DMS53 treated with DMSO at 0.1 percent for 48 hours (cell line): ENCODE data around the gene CD4.

Experiments
- DNase-seq: peaks from one replicate; lab custom pipeline; 2025; ENCODE audit not compliant: unreplicated experiment; lab: John Stamatoyannopoulos, UW

The CD4 gene

DNA sequence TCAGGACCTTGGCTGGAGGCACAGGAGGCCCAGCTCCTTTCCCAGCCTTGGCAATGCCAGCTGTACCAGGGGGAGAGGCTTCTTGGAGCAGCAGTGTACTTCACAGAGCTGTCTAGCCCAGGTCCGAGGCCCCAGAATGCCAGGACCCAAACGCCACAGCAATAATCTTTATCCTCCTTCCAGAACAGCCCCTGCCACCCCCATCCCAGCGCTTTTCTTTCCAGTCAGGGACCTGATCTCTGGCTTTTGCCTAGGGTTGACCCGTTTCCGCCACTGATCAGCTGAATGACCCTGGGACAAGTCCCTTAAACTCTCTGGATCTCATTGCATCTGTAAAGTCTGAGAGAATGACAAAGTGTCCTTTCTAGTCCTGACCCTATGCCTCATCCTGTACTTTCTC lies 11.9 kb upstream of the CD4 start:
- DNase-seq, result no peak

DNA sequence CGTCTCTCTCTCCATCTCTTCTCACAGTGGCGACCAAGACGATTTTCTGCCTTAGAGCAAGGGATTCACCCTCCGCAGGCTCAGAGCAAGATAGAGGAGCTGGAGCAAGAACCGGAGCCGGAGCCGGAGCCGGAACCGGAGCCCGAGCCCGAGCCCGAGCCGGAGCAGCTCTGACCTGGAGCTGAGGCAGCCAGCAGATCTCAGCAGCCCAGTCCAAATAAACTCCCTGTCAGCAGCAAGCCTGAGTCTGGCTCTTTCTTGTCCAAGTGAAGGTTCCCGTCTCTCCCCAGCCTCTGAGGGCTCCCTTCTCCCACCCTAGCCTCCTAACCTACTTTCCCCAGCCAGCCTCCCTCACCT lies 11.1 kb upstream of the CD4 start:
- DNase-seq, result no peak

DNA sequence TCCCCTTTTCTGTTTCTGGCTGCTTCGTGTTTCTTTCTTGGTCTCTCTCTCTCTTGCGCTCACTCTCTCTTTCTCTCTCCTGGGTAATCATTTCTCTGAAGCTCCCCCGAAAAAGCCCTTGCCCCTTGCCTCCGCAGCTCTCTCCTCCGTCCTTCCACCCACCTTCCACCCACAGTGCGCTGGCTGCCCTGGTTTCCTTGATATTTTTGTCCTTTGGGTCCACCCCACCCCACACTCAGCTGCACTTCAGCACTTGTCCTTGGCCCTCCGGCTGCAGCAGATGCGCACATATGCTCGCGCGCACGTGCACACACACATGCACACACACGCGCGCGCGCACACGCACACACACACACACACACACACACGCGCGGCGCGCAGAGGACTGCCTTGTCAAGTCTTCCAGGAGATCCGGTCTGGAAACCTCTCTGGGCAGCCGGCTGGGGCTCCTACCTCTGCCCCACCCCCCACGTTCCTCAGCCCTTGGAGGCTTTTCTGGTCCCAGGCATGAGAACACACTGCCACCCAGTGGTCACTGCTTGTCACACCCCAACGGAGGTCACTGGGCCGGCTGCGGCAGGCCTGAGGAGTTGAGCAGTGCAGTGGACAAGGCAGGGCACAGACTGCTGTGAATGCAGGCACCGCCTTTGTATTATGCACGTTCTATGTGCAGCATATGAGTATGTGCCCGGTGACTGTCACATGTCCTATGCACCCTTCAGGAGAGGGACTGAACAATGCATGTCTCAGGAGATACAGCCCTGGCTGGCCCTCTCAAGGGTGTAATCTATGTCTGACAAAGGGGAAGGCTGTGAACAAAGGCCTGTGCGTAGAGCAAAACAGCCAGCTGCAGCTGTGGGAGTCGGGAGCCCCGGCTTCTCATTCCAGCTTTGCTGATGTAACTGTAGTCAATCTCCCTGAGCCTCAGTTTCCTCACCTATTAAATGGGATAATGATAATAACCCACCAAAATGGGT lies 10.5 kb upstream of the CD4 start:
- peak; percentile 99 for DNase-seq

DNA sequence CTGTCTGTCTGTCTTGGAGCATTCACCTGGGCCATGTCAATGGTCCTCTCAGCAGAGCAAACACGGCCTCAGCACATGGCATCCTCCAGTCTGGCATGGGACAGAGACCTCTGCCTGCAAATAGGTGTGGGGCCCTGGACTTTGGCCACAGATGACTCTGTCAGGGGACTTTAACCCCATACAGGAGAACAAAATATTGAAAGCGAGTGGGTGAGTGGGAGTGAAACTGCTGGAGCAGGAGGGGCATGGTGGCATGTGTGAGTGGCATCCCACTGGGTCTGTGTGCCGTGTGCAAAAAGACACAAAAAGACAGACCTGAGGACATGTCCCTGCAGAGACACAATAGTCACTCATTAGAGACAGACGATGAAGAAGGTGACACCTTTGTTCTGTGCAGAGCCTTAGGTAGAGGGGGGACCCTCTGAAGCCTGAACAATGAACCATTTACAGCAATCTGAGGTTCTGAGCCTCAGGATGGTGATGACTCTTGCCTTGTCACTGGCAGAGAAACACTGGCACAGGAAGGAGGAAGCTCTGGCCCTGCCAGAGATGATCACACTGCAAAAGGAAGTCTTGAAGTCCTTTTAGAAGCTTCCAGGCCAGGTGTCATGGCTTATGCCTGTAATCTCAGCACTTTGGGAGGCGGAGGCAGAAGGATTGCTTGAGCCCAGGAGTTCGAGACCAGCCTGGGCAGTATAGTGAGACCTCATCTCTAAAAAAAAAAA lies 9.5 kb upstream of the CD4 start:
- DNase-seq, result no peak

DNA sequence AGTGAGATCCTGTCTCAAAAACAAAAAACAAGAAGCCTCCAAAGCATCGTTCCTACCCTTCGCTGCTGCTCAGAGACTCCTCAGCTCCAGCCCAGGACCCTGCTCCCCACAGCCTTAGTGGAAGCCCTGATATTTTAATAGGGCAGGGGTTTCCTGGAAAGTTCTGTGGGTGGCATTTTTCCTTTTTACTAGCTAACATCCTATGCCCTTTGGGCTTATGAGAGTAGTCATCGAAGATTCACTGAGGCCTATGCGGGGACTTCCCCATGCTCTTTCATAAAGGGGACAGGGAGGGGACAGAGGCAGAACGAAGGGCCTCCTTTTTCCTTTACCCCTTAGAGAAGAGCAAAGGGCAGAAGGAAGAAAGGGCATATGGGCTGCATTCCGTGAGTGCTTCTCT lies 8.8 kb upstream of the CD4 start:
- no peak for DNase-seq

DNA sequence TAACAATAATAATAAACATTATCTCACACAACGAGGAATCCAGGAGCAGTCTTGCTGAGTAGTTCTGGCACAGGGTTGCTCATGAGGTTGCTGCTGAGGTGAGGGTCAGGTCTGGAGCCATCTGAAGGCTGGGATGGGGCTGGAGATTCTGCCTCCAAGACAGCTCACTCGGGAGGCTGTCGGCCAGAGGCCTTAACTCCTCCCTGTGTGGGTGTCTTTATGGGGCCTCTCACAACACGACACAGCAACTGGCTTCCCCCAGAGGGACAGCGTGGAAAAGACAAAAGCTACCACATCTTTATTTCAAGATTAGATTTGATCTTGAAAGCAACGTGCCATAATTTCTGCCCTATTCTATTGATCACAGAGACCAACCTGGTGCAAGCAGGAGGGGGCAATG lies 7.2 kb upstream of the CD4 start:
- DNase-seq, result no peak

DNA sequence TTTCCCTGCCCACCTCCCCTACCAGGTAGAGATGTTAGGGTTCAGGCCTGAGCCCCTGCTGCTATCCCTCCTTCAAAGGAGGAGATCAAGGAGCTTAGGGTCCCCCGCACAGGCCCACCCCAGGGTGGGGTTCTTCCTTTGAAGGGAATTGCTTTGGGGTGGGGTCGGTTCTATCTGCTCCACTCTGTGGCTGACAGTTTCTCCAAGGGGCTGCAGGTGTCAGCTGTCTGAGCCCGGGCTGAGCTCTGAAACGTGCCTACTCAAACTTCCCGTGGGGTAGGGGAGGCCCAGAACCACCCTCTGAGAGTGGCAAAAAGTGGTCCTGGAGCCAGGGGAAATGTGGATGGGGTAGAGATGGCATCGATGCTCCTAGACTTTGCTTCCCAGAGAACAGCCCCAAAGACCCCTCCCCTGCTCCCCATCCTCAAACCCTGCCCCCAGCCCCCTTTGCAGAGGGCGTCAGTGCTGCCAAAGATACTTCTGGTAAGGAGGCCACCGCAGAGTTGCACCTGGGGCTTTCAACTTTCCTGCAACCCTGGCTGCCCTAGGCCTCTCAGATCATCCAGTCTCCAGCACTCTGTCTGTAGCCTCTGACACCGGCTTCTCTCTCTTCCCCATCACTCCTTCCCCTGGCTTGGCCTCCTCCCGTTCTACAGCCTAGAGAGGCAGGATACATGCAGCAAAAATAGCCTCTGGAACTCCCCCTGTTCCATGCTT lies 6.3 kb upstream of the CD4 start:
- no peak for DNase-seq

DNA sequence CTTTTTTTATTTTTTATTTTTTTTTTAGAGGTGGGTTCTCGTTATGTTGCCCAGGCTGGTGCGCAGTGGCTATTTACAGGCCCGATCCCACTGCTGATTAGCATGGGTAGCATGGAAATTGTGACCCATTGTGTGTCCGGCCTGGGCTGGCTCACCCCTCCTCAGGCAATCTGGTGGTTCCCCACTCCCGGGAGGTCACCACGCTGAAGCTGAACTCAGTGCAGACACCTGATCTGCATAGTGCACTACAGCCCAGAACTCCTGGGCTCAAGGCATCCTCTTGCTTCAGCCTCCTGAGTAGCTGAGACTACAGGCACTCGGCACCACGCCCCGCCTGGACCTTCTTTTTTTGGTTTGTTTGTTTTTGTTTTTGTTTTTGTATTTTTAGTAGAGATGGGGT lies 5.5 kb upstream of the CD4 start:
- no peak for DNase-seq

DNA sequence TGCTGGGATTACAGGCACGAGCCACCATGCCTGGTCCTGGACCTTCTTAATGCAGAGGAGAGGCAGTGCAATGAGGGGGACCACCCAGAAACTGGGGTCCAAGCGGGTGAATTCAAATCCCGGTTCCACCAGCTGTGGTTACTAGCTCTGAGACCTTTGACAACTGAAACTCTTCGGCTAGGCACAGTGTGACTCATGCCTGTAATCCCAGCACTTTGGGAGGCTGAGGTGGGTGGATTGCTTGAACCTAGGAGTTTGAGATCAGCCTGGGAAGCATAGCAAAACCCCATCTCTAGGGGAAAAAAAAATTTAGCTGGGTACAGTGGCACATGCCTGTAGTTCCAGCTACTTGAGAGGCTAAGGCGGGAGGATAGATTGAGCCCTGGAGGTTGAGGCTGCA lies 5.0 kb upstream of the CD4 start:
- DNase-seq, result no peak

DNA sequence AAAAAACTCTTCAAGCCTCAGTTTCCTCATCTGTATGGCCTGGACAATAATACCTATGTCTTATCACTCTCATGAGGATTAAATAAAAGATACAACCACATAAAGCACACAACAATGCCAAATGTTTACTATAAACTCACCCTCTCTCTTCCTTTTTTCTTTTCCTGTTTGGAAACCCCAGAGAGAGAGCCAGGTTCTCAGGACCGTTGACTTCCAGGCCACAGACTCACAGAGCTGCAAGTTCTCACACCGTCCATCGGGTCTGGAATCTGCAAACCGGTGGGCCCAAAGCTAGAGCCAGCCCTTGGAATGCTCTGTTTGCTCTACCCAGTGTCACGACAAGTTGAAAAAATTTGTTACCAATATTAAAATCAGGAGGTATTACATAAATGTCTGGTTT lies 4.6 kb upstream of the CD4 start:
- DNase-seq, result no peak

DNA sequence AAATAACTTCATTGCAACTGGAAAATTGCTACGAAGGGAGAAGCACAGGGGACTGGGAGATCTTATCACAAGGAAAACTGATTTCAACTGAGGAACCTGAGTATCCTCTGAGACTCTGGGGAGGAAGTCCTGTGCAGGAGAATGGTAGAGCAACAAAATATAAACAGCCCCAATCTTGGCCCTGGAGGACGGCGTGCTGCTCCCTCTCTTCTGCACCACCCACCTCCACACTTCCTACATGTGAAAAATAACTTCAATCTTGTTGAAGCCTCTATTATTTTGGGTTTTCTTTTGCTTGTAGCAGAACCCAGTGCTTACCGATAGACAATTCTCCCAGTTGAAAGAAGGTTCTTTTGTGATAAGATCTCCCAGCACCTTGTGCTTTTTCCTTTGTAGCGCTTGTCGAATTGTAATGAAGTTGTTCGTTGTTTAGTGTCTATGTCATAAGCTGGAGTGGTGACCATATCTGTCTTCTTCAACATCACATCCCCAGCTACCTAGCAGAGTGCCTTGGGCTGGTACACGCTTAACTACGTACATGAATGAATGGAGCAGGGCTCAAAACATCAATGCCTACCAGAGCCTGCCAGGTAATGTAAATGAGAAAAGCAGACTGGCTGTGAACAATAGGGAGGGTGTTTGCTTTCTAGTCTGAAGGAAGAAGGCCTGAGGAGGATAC lies 2.8 kb upstream of the CD4 start:
- no peak for DNase-seq

DNA sequence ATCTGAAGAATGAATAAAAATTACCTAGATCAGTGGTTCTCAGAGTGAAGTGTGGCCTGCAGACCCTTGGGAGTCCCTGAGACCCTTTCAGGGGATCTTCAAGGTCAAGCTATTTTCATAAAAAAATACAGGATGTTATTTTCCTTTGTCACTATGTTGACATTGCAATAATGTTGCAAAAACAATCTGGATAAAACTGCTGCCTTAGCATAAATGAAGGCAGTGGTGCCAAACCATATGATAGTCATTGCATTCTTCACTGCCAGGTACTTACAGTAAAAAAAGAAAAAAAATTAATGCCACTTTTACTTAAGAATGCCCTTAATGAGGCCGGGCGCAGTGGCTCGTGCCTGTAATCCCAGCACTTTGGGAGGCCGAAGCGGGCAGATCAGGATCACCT lies 2.0 kb upstream of the CD4 start:
- no peak for DNase-seq

DNA sequence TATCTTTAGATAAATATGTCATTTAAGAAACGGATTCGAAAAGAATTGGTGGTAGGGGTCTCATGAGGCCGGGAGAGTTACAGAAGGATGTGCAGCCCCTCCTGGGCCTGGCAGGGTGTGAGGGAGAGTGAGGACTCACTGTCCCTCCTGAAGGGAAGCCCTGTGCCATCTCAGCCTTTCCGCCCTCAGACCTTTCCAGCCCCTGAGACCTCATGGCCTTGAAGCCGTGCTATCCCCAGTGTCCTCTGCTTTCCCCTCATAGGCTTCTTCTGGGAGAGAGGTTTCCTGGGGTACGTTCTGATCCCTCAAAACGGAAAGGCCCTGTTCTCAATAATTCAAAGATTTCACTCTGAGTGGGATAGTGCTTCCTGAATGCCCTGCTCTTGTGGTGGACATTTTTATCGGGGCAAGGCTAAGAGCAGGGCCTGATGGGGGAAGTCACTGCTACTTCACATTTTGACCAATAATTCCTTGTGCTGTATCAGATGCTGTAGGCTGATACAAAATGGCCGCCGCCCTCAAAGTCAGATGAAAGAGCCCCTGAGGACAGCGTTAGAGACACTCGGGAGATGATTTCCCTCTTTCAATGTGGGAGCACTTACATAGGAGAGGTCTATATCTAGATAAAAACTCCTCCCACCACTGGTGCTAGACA lies 1.3 kb downstream of the CD4 start:
- no peak for DNase-seq

DNA sequence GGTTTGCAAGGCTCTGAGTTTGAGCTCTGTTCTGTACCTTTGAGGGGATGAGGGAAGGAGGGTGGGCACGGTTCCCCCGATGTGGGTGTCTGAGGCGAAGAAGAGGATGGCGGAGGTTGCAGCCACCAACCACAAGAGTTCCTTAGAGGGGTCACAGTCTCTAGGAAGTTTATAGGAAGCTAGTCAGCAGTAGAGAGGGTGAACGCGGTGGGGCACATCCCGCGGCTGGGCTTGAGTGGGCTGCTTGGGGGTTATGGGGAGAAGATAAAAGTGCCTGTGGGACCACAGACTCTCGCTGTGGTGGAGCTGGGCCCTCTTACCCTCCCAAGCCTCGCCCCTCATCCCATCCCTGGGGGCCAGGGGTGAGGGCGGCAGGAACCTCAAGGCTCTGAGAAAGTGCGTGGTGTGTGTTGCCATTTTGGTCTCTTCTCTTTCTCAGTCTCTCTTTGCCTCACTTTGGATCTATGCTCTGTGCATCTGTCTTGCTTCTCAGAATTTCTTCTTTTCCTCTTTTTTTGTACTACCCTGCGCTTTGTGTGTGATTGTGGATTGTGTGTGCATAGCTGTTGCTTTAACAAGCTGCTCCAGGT lies 2.7 kb downstream of the CD4 start:
- no peak for DNase-seq

DNA sequence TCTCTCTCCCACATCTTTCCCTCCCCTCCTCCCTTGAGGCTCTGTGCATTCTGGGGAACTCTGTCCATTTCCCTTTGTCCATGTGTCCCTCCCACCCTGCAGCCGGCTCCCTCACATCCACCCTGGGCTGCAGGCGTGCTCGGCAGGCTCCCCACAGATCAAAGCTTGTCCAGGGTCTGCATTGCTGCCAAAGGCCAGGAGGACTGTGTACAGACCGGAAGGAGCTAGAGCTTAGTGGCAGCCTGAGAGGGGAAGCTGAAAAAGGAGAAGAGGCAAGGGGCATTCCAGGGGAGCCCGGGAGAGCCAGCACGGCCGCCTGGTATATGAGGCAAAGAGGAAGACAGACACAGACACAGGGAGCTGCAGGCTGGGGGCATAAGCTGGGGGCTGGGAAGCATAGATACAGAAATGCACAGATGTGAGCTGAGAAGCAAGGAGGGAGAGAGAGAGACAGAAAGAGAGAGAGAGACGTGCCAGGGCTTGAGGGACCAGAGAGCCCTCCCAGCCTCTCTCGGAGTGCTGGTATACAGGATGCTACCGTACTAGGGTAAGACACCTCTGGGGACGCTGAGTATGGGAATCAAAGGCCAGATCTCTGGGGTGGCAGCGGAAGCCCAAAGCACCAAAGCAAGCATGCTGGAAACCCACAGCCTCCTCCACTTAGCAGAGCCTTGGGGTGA lies 3.3 kb downstream of the CD4 start:
- DNase-seq, result no peak

DNA sequence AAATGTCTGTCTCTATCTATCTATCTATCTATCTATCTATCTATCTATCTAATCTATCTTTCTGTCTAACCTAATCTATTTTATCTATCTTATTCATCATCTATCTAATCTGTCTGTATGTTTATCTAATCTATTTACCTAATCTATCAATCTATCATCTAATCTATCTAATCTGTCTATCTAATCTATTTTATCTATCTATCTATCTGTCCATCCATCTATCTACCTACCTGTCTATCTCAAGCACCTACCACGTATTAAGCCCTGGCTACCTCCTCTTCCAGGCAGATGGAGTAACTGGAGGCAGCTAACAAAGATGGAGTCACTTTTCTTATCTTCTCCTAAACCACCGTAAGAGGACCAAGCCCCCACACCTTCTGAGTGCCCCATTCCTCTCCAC lies 5.8 kb downstream of the CD4 start:
- DNase-seq, result no peak

DNA sequence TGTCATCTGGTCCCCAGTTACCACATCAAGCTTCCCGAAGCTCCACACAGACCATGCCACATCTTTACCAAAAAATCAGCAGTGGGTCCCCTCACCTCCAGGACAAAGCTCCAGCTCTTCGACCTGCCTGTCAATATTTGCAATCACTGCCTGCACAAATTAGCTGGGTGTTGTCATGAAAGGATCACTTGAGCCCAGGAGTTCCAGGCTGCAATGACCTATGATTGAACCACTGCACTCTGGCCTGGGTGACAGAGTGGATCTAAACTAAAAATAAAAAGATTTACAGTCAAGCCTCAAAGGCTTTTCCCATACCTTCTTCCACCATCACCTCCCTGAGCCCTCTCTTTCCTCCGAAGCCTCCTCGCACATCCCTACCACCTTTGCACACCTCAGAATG lies 7.2 kb downstream of the CD4 start:
- DNase-seq, result no peak

DNA sequence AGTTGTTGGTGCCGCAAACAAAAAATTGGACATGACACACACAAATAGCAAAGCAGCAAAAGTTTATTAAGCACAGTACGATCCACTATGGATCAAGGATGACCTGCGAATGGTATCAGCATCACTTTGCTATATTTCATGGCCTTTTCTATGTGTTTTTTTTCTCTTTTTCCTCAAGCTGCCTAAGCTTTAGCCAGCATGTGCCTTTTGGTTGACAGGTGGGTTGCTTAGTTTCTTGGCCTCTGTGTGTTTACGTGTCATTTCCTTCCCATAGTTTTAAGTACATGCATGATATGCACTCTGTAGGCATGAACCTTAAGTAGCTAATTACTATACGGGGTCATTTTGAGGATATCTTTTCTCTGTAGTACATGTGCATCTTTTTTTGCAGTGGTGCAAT lies 9.8 kb downstream of the CD4 start:
- no peak for DNase-seq

DNA sequence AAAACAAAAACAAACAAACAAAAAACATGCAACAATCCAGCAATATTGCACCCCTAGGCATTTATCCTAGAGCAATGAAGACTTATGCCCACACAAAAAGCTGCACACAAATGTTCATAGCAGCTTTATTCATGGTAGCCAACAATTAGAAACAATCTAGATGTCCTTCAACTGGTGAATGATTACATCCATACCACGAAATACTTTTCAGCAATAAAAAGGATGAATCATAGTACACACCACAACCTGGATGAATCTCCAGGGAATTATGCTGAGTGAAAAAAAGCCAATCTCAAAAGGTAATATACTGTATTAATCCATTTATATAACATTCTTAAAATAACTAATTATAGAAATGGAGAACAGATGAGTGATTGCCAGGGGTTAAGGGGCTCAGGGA lies 17.8 kb downstream of the CD4 start:
- no peak for DNase-seq

DNA sequence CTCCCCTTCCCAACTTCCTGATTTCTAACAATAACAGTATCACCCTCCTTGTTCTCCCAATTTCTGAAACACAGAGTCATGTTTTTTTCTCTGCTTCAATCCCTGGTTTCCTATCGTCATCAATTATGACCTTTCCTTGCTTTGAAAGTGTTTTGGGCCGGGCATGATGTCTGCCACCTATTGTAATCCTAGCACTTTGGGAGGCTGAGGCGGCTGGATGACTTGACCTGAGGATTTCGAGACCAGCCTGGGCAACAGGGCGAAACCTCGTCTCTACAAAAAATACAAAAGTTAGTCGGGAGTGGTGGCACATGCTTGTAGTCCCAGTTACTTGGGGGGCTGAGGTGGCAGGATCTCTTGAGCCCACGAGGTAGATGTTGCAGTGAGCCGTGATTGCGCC lies 19.7 kb downstream of the CD4 start:
- no peak for DNase-seq
